C4-2B (cell line): ENCODE measurements around the gene SARS2.

Source experiments
- H3K27ac ChIP-seq: fragments of 450-650 bp; 2 replicates; pipeline ENCODE4 v1.5.1; 2017
- ZFX ChIP-seq: fragments of 450-650 bp; IDR thresholded peaks from 2 replicates; pipeline ENCODE4 v1.6.1; 2017
- TF ChIP-seq, protein P1 (sequence below): fragments of 450-650 bp; conservative IDR thresholded peaks from 2 replicates; pipeline ENCODE4 v1.5.1; 2017; ENCODE audit warnings: mild to moderate bottlenecking

Gene SARS2

DNA sequence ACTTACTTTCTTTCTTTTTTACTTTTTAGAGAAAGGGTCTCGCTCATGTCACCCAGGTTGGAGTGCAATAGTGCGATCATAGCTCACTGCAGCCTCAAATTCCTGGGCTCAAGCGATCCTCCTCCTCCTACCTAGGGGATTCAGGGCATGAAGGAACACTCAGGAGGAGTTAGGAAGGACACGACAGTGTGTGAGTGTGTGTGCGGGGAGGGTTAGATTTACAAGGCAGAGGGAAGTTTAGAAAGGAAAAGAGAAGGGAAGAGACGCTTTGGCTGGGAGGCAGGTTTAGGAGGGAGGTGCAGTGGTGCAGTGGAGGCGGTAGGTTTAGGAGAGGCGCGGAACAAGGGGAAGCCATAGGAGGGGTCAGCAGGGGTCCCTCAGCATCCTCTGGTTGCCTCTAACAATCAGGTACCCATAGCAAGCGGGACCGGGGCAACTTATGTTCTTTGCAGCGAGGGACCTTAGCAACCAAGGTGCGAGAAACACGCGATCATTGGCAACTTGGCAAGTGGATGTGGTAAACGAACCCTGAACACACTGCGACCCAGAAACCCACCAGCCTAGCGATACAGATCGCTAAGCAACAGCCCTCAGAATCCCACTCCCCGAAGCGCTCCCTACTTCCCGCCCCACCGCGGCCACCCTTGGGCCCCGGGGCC, 31.6 kb downstream of the SARS2 start:
- H3K27ac ChIP-seq: peak overlapping the region; percentile 61
- TF ChIP-seq ZFX: no peak
- TF ChIP-seq, protein P1, sequence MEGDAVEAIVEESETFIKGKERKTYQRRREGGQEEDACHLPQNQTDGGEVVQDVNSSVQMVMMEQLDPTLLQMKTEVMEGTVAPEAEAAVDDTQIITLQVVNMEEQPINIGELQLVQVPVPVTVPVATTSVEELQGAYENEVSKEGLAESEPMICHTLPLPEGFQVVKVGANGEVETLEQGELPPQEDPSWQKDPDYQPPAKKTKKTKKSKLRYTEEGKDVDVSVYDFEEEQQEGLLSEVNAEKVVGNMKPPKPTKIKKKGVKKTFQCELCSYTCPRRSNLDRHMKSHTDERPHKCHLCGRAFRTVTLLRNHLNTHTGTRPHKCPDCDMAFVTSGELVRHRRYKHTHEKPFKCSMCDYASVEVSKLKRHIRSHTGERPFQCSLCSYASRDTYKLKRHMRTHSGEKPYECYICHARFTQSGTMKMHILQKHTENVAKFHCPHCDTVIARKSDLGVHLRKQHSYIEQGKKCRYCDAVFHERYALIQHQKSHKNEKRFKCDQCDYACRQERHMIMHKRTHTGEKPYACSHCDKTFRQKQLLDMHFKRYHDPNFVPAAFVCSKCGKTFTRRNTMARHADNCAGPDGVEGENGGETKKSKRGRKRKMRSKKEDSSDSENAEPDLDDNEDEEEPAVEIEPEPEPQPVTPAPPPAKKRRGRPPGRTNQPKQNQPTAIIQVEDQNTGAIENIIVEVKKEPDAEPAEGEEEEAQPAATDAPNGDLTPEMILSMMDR: no peak

DNA sequence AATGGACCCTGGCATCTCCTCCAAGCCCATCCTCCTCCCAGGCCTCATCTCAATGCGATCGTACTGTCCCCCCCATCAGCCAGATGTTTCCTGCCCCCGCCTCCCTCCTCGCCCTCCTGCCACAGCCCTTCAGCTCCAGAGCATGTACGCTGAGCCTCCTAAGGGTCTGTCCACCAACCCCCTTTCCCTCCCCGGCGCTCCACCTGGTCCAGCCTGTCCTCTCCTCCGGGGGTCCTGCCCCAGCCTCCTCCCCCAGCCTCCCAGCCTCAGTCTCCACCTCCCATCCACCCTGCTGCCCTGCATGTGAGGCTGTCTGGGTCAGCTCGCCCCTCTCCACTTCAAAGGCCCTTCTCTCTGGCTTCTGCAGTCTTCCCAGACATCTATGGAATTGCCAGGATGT, 35.6 kb downstream of the SARS2 start:
- TF ChIP-seq, protein P1: no peak
- TF ChIP-seq ZFX: no peak
- H3K27ac ChIP-seq: no peak overlapping the region

DNA sequence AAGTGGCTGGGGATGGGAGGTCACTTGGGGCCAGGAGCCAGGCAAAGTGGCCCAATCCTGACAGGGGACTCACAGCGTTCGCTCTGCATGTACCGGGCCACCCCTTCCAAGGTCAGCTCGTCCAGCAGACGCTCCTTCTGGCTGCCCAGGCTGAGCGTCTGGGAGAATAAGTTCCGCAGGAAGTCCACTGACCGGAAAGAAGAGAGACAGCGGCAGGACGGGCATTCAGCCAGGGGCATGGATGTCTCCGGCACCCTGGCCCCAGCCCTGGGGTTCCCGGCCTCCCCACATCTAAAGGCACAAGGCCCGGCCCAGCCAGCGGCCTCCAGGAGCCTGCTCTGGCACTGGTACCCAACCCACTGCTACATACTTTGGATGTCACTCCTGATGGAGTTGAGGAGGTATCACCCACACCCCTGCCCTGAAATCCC, 37.2 kb downstream of the SARS2 start:
- no peak overlapping the region for H3K27ac ChIP-seq
- TF ChIP-seq, protein P1: no peak
- TF ChIP-seq ZFX: no peak

DNA sequence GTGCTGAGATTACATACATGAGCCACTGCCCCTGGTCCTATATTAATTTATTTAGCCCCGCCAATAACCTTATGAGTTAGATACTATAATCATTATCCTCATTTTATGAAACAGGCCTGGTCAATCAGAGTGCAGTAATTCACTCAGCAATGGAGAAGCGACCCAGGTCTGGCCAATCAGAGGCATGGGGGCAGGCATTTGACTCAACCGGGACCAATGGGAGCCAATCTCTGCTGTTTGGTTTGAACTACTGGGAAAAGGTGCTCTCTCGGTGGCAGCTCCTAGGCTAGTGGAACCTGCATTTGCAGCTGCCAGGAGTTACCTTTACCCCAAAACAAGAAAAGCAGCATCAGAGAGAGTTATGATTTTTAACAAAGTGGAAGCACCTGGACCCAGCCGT, 37.7 kb downstream of the SARS2 start:
- no peak for TF ChIP-seq ZFX
- TF ChIP-seq, protein P1: no peak
- no peak overlapping the region for H3K27ac ChIP-seq

DNA sequence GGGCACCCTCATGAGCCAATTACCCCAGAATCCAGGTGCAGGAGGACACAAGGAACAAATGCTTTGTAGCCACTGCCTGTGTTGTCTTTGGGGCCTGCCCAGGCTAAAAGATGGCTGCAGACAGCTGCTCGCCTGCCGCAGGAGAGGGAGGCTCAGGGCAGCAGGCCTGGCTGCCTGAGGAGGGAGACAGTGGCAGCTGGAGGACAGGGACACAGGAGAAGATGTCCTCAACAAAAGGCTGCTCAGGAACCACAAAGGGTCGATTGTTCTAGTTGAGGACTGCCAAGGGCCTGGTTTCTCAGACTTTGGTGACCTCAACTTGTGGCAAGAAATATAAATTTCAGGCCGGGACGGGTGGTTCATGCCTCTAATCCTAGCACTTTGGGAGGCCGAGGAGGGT, 38.8 kb downstream of the SARS2 start:
- H3K27ac ChIP-seq: no peak overlapping the region
- no peak for TF ChIP-seq ZFX
- TF ChIP-seq, protein P1: no peak

DNA sequence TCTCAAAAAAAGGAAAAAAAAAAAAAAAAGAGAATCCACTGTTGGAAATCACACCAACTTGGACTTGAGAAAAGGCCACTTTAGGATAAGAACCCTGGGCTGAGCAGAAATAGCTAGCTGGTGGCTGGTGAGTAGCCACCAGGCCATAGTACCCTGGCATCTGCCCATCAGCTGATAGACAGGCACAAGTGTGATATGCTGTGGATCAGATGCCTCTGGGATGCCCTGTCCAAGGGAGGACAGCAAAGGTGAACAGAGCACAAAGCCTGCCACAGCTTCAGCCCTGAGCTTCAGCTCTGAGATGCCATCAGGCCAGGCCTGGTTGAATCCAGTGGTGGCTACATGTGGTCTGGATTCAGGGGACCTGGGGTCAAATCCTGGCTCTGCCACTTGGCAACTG, 39.9 kb downstream of the SARS2 start:
- H3K27ac ChIP-seq: no peak overlapping the region
- TF ChIP-seq, protein P1: no peak
- no peak for TF ChIP-seq ZFX

DNA sequence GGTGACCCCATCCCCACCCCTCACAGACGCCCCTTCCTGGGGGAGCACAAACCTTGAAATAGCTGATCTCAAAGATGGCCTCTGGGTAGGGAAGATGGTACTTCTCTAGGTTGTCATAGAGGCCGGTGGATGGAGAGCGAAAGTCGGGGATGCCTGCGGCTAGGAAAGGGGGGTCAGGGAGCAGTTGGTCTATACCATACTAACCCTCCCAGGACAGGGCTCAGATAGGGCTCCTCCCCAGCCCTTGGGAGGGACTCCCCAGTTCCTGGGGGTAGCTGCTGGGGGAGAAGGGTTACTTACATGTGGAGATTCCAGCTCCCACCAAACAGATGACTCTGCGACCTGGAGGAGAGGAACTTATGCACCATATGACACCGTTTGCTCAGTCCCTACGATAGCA, 40.8 kb downstream of the SARS2 start:
- no peak for TF ChIP-seq ZFX
- TF ChIP-seq, protein P1: no peak
- no peak overlapping the region for H3K27ac ChIP-seq
